OCI-LY7 (cell line): ENCODE measurements around the gene ZFYVE16. TPM values are rescaled to one million over a fixed set of nuclear protein-coding genes. Genes with fewer than 3 reads are reported as not detected.
A peak's percentile ranks its signal among the peaks of the same experiment; 100 is the strongest.

Experiments
- BruUV-seq: library from RNA; stranded (reverse); fragments of 400-500 nt; replicated peaks from 2 replicates; lab custom pipeline; 2021; lab: Mats Ljungman, UMichigan
- CTCF ChIA-PET: fragments of 300-600 bp; sonication (Branson Sonifier 250); formaldehyde crosslinking; loops from one replicate; lab custom pipeline; 2022; ENCODE audit warnings: antibody characterized with exemption; ENCODE audit not compliant: unreplicated experiment; lab: Charles Lee
- POLR2A ChIA-PET: fragments of 300-600 bp; sonication (Branson Sonifier 250); formaldehyde crosslinking; loops from one replicate; lab custom pipeline; 2022; ENCODE audit warnings: antibody characterized with exemption; lab: Charles Lee
- DNase-seq: peaks from one replicate; pipeline ENCODE4 v3.0.0-alpha.2; 2015; ENCODE audit warnings: low spot score
- H2AFZ ChIP-seq: fragments of 200-600 bp; sonication (generic), shearing (Covaris generic); 2 replicates; pipeline ENCODE4 v1.6.1; 2014; ENCODE audit warnings: mild to moderate bottlenecking, antibody characterized with exemption, low read length, moderate library complexity
- H3K27ac ChIP-seq: fragments of 200-600 bp; sonication (generic); 2 replicates; pipeline ENCODE4 v1.5.1; 2014; ENCODE audit warnings: mixed run types, low read depth, mild to moderate bottlenecking, moderate library complexity, low read length, inconsistent platforms; ENCODE audit not compliant: poor library complexity, severe bottlenecking
- H3K36me3 ChIP-seq: fragments of 200-600 bp; sonication (generic); 2 replicates; pipeline ENCODE4 v1.6.1; 2014; ENCODE audit warnings: mild to moderate bottlenecking, antibody characterized with exemption, low read length, moderate library complexity, mixed read lengths; ENCODE audit not compliant: insufficient read depth
- H3K4me1 ChIP-seq: fragments of 200-600 bp; sonication (generic); 2 replicates; pipeline ENCODE4 v1.5.1; 2014; ENCODE audit warnings: mild to moderate bottlenecking, low read length; ENCODE audit not compliant: insufficient read depth, poor library complexity, severe bottlenecking
- H3K4me2 ChIP-seq: fragments of 200-600 bp; sonication (generic); 2 replicates; pipeline ENCODE4 v1.6.1; 2014; ENCODE audit warnings: mild to moderate bottlenecking, low read length
- H3K4me3 ChIP-seq: fragments of 200-600 bp; sonication (generic); 2 replicates; pipeline ENCODE4 v1.5.1; 2014; ENCODE audit warnings: mild to moderate bottlenecking, low read depth, low read length; ENCODE audit not compliant: poor library complexity, severe bottlenecking
- H3K79me2 ChIP-seq: fragments of 200-600 bp; sonication (generic); 2 replicates; pipeline ENCODE4 v1.6.1; 2016; ENCODE audit warnings: low read depth, mild to moderate bottlenecking, low read length, moderate library complexity, mixed read lengths; ENCODE audit not compliant: insufficient read depth
- H3K9me2 ChIP-seq: fragments of 200-600 bp; sonication (generic); 2 replicates; pipeline ENCODE4 v1.6.1; 2016; ENCODE audit warnings: mild to moderate bottlenecking, low read length, mixed read lengths; ENCODE audit not compliant: insufficient read depth
- H3K9me3 ChIP-seq: fragments of 200-600 bp; sonication (generic); 2 replicates; pipeline ENCODE4 v1.6.1; 2014; ENCODE audit warnings: mild to moderate bottlenecking, mixed run types, low read length, mixed read lengths
- H4K20me1 ChIP-seq: fragments of 200-600 bp; sonication (generic); 2 replicates; pipeline ENCODE4 v1.6.1; 2014; ENCODE audit warnings: mild to moderate bottlenecking, antibody characterized with exemption, low read length, moderate library complexity, mixed read lengths; ENCODE audit not compliant: insufficient read depth
- CTCF ChIP-seq: fragments of 200-600 bp; sonication (generic); conservative IDR thresholded peaks from 2 replicates; pipeline ENCODE4 v1.5.1; 2014; ENCODE audit warnings: mild to moderate bottlenecking, antibody characterized with exemption, low read length, moderate library complexity, mixed read lengths
- EZH2phosphoT487 ChIP-seq: fragments of 200-600 bp; sonication (generic); IDR thresholded peaks from 2 replicates; pipeline ENCODE4 v1.6.1; 2018; ENCODE audit warnings: low read depth, borderline replicate concordance, mild to moderate bottlenecking, mixed run types, antibody characterized with exemption, low read length, moderate library complexity, mixed read lengths
- intact Hi-C: fragments of 100-400 bp; cut with micrococcal nuclease; formaldehyde crosslinking; loops from one replicate; pipeline ENCODE4 v1.10.0; 2022; ENCODE audit not compliant: unreplicated experiment
- total RNA-seq, 2 experiments: library from RNA; depleted of rRNA in 1 of 2; stranded (reverse); fragments of >200 nt in 1 of 2; shearing (Covaris generic) in 1 of 2; gene quantifications; 2 replicates each; pipeline ENCODE4 v1.2.3, GENCODE V29; 2014 to 2022

Gene ZFYVE16
- total RNA-seq, 2 experiments from 2014 or later = 8.0 to 21.6 TPM

GRCh38 chr5:80409367-80409966, 1.6 kb downstream of the ZFYVE16 start:
- CTCF ChIA-PET = no interaction called here
- no peak for DNase-seq
- no TSS peak for BruUV-seq

GRCh38 chr5:80411589-80412219, 3.8 kb downstream of the ZFYVE16 start:
- H3K9me2 ChIP-seq = no peaks in the 10 kb centered on the region
- H2AFZ ChIP-seq = no peak overlapping the region
- peaks cover 5% of the 10 kb centered on the region; the same call in 1 of the 2 replicates for H3K79me2 ChIP-seq
- intact Hi-C loops = no loop called here
- no TSS peak for BruUV-seq
- CTCF ChIA-PET = interaction anchor here (0.6 kb wide), 1 partner anchor 1387 kb away, joined by 3 read pairs; no protein-coding TSS in a partner anchor
- no peak overlapping the region for H3K27ac ChIP-seq
- no peak overlapping the region for H3K4me2 ChIP-seq
- peaks cover 12% of the 10 kb centered on the region for H3K4me1 ChIP-seq
- no peak overlapping the region for H3K4me3 ChIP-seq
- no peaks in the 10 kb centered on the region for H3K9me3 ChIP-seq
- POLR2A ChIA-PET = no interaction called here
- no peaks in the 10 kb centered on the region for H3K36me3 ChIP-seq
- TF ChIP-seq CTCF = no peak
- no peak for TF ChIP-seq EZH2phosphoT487
- DNase-seq = no peak
- no peaks in the 10 kb centered on the region for H4K20me1 ChIP-seq

More at GRCh38 chr5:80409367-80409966, 1.6 kb downstream of the ZFYVE16 start:
- intact Hi-C loops = loop anchor here (10.0 kb wide), 1 partner anchor 245 kb away; the partner anchor contains the start of genes DHFR and MSH3
- H3K9me2 ChIP-seq = no peaks in the 10 kb centered on the region
- peak overlapping the region; percentile 80 for H3K4me2 ChIP-seq
- POLR2A ChIA-PET = interaction anchor here (0.7 kb wide), 1 partner anchor 10 kb away, joined by 4 read pairs; no protein-coding TSS in a partner anchor
- H3K9me3 ChIP-seq = no peaks in the 10 kb centered on the region
- H3K27ac ChIP-seq = no peak overlapping the region
- H3K36me3 ChIP-seq = no peaks in the 10 kb centered on the region
- H3K4me1 ChIP-seq = peaks cover 12% of the 10 kb centered on the region
- H2AFZ ChIP-seq = no peak overlapping the region
- H3K79me2 ChIP-seq = peaks cover 5% of the 10 kb centered on the region; the same call in 1 of the 2 replicates
- H4K20me1 ChIP-seq = no peaks in the 10 kb centered on the region
- TF ChIP-seq EZH2phosphoT487 (no peak), CTCF (no peak)
- H3K4me3 ChIP-seq = peak overlapping the region; percentile 99

- Histone ChIP-seq H4K20me1 (no peaks in the 10 kb centered on the region), H3K9me2 (no peaks in the 10 kb centered on the region), H3K27ac (no peak overlapping the region), H3K4me2 (no peak overlapping the region), H3K4me3 (no peak overlapping the region), H3K36me3 (no peaks in the 10 kb centered on the region), H3K4me1 (peaks cover 1% of the 10 kb centered on the region), H3K79me2 (no peaks in the 10 kb centered on the region; the same call in 1 of the 2 replicates), H2AFZ (no peak overlapping the region), H3K9me3 (no peaks in the 10 kb centered on the region)
- intact Hi-C loops = no loop called here
- CTCF ChIA-PET = no interaction called here
- no peak for TF ChIP-seq EZH2phosphoT487
- no peak for TF ChIP-seq CTCF
- no peak for DNase-seq
- POLR2A ChIA-PET = no interaction called here
- BruUV-seq = no TSS peak
These were observed 6.2 kb downstream of the ZFYVE16 start for GRCh38 chr5:80414113-80414512.
